Kidney capillary endothelial cell (primary cell): ENCODE results near the gene TMEM135.
"Not testable (repeated sequence)": the region's sequence is repeated elsewhere in the genome, so short reads cannot be mapped to it uniquely, and the experiment has no call there.

Source experiments
- DNase-seq: peaks from one replicate; pipeline ENCODE4 v3.0.0-alpha.2; 2018; ENCODE audit warnings: low spot score

The TMEM135 gene

DNA sequence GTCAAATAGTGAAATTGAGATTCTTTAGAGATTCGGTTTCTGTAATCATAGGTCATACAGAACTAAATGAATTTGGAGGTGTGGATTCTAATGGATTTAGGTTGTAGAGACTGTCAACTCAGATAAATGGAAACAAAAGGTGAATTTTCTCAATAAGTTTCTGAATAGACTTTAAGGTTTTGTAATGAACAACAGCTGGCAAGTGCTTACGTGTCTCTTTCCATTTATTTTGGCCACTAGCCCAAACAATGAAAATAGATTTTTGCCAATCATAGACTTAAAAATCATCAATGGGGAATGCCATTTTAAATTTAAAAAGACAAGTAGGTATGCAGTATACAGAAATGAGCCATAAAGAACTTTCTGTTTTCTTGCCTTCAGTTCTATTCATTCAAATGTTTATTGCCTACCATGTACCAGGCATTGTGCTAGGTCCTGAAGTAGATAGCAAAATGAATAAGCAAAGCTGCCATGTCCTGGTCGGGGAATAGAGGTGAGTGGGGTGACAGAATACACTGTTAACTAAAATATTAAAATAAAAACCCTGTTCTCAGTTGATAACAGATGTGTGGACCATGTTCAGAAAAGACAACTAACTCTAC is 16.9 kb upstream of the TMEM135 start:
- DNase-seq, result no peak

DNA sequence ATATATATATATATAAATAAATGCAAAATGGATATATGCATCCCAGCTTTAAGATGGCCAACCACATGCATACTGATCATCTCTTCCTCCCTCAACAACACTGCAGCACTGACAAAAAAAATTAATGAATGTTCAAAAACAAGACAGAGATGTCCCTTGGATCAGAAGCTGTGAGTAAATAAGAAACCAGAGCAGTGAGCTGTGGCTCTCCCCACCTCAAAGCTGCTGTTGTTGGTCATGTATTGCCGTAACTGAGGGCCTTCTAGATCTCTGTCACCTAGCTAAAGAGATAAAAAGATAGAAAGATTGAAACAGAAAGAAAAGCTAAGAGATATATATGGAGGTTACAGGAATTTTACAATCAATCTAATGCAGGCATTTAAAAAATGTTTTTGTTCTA is 15.5 kb upstream of the TMEM135 start:
- no peak for DNase-seq

DNA sequence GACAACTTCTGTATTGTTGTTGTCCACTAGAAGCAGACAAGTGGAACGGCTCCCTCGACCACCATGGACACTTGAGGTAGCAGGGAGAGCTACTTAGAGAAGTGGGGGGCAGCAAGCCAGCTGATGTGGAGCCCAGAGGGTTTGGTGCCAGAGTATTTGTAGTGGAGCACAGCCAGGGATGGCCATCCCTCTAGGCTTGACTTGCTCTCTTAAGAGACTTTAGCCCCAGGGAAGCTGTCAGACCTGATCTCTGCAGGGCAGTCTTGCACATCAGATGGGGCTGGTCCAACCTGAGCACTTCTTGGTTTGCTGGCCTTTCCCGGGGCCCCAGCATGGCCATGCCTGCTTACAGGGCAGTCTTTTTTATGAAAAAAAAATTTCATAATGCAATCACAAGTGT is 15.0 kb upstream of the TMEM135 start:
- DNase-seq, result no peak

DNA sequence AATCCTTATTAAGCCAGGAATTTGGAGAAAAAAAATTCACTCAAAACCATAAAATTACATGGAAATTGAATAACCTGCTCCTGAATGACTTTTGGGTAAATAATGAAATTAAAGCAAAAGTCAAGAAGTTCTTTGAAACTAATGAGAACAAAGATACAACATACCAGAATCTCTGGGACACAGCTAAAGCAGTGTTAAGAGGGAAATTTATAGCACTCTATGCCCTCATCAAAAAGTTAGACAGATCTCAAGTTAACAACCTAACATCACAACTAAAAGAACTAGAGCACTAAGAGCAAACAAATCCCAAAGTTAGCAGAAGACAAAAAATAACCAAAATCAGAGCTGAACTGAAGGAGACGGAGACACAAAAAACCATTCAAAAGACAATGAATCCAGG is 11.3 kb upstream of the TMEM135 start:
- DNase-seq, result not testable (repeated sequence)

DNA sequence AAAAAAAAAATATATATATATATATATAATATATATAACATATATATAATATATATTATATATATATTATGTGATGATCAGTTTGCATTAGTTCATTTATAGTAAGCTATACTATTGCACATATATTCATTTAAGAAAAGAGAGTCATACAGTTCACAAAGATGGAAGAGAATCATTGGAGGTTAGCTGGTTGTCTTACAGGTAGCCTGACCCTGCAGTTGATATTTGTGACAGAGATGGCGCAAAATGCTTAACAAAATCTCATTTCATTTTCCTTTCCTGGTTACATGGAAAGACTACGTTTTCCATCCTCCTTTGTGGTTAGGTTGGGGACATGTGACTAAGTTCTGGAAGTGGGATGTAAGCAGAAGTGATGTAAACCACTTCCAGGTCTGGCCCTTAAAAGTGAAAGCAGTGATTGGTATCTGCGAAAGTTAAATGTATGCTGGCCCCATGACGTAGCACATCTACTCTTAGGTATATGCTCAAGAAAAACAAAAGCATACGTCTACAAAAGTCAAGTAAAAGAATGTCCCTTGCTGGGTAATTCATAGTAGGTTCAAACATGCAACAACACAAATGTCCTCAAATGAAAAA is 7.2 kb upstream of the TMEM135 start:
- DNase-seq, result no peak

DNA sequence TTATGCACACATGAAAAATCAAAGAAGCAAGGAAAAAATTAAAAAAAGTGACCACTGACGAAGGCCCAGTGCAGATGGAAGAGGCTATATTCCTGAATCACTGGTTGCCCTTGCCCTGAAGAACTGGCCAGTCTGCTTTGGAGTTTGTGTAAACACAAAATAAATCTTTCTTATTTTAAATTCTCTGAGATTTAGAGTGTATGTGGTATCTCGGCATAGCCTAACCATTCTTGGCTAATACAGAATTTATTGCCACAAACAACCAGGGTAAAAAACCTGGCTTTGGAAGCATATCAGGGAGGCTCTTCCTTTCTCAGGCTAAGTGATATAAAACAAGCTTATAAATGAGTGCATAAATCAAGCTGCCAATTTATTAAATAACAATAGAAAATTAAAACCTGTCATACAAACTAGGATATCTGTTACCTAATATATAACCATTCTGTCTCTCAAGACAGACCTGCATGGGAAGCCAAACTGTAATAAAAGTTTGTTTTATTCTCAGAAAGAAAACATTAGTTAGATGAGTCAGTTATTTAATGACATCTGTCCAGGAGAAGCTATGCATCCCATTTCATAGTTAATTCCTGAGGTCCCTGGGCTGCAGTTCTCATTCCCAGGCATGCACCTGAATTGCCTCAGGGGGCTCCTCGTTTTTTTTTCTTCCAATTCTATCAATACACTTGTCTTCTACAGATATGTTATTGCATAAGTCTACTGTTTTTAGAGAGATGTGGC is 6.1 kb upstream of the TMEM135 start:
- DNase-seq, result no peak

DNA sequence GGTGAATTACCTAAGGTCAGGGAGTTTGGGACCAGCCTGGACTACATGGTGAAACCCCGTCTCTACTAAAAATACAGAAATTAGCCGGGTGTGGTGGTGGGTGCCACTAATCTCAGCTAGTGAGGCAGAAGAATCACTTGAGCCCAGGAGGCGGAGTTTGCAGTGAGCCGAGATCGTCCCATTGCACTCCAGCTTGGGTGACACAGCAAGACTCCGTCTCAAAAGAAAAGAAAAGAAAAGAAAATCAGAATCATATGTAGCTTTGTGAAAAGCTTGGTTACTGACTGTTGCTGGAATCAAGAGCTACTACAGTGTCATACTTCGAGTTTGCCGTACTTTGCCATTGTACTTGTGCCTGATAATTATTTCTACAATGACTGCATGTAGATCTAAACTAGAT is 4.2 kb upstream of the TMEM135 start:
- DNase-seq, result no peak

DNA sequence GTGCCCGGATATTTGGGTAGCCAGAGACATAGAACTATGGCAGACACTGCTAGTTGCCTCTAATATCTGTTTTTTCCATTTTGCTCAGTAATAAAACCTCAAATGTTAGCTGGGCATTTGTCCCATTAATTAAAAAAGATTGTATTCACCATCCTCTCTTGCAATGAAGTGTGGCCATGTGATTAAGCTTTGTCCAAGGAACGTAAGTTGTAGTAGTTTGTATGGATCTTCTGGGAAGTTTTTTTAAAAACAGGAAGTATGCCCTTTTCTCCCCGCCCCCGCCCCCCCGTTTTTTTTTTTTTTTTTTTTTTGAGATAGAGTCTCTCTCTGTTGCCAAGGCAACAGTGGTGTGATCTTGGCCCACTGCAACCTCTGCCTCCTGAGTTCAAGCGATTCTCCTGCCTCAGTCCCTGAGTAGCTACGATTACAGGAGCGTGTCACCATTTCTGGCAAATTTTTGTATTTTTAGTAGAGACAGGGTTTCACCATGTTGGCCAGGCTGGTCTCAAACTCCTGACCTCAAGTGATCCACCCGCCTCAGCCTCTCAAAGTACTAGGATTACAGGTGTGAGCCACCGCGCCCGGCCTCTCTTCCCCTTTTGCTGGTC is 1.7 kb upstream of the TMEM135 start:
- DNase-seq, result no peak

DNA sequence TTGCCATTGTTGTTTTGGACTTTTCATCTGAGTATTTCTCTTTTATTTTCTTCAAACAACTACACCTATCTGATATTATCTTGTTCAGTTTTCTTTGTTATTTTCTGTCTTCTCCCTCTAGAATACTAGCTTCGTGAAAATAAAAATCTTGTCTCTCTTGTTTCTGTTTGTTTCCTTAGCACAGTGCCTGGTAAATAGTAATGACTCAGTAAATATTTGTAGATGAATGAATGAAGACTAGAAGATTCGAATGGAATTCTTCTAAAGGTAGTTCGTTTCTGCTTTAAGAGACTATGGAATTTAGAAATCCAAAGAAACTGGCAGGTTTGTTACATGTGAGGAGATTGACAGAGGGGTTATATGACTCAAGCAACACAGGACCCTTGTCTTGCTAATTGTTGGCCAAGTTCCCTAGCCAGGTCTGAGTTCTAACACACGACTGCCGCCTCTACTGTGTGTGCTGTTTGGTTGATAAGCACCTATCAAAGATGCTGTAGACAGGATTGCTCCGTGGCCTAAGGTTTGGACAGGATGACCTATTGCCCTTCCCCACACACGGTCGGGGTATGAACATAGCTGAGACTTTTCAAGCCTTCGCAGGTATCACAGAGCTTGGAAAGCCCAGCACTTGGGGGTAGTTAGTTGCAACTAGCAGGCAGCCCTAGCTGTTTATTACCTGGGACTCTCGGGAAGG is 831 bp upstream of the TMEM135 start:
- DNase-seq, result no peak

DNA sequence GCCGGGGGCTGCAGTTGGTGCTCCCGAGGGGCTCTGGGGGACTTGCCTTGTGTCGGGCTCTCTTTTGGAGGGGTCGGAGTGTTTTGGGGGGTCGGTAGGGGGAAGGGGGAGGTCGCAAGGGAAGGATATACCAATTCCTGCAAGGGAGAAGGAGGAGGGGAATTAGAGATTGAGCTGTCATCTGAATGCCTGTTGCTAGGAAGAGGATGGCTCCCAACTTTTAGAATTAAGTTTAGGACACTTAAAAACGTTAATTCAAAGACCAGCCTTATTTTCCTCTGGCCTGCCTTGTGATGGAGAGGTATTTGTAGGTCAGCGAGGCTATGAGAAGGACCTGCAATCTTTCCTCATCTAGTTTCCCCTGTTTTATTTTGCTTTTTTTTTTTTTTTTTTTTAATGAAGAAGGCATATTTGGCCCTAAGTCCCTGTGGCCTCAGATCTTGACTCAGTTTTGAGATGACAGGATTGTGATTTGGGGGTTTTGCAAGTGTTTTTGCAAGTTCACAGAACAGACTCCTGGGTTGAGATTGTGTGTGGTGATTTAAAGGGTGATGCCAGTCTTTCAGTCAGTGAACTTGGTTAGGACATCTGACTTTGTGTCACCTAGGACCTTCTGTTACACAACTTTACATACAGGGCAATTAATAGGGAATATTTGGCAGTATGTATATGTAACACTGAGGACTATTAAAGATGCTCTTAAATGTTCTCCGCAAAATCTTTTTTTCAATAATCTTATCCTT is 672 bp downstream of the TMEM135 start:
- DNase-seq, result no peak

DNA sequence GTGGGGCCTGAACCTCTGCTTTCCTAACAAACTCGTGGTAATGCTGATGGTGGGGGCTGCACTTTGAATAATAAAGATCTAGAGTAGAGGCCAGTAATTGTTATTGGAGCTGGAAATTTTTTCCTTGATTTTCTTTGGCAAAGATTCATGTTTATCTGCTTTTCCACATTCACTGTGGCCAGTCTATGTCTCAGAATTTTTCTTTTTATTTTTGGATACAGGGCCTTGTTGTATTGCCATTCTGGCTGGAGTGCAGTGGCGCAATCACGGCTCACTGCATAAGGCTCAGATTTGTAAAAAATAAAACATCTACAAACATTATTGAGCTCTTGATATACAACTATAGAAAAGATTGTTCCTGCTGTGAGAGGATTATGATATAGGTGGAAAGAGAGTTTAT is 1.6 kb downstream of the TMEM135 start:
- no peak for DNase-seq

DNA sequence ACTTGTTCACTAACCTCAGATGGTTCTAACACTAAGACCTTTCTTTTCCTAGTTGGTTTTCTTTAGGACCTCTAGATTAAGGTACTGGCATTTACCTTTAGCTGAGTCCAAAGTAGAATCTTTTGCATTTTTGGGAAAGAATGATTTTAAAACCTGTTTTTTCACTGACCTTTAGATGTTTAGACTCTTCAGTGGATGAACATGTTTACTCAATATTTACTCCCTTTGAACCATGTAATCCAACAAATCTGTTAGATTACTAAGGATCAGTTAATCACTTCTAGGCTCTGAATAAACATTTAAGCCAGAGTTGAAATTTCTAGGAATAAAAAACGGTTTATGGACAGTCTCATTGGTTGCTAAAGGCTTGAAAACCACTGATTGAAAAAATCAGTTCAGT is 6.2 kb downstream of the TMEM135 start:
- DNase-seq, result no peak

DNA sequence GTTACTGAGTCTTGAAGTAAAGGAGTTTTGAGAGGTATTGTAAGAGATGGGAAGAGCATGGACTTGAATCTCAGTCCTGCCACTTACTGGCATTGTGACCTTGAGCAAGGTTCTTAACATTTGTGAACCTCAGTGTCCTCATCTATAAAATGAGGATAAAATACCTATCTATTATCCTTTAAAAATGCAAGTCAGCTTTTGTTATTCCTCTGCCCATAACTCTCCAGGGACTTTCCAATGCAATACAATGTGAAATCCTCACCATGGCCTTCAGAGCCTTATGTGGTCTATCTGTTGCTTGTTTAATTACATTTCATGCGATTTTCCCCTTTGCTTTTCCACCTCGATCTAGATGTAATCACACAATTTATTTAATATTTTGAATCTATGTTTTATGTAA is 9.1 kb downstream of the TMEM135 start:
- DNase-seq, result no peak

DNA sequence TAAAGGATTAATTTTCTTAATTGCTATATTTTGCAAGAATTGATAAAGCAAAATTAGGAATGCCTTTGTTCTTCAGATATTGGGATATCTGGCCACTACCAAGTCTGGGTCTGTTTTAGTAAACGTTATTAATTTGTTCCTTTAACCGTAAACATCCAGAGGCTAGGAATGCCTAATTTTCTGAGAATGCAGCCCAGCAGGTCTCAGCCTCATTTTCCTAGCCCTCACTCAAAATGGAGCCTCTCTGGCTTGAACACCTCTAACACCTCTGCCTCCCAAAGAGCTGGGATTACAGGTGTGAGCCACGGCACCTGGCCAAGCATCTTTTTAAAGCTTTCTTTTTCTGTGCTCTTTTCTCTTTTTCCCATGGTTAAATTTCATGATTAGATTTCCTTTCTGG is 18.4 kb downstream of the TMEM135 start:
- DNase-seq, result no peak

DNA sequence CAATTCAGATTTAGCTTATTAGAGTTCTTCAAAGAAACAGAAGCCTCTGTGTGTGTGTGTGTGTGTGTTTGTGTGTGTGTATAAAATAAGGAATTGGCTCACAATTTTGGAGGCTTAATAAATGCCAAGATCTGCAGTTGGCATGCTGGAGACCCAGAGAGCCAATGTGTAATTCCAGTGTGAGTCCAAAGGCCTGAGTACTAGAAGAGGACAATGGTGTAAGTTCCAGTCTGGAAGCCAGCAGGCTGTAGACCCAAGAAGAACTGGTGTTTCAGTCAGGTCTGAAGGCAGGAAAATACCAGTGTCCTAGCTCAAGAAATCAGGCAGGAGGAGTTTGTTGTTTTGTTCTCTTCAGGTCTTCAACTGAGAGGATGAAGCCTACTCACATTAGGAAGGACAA is 20.0 kb downstream of the TMEM135 start:
- DNase-seq, result no peak

DNA sequence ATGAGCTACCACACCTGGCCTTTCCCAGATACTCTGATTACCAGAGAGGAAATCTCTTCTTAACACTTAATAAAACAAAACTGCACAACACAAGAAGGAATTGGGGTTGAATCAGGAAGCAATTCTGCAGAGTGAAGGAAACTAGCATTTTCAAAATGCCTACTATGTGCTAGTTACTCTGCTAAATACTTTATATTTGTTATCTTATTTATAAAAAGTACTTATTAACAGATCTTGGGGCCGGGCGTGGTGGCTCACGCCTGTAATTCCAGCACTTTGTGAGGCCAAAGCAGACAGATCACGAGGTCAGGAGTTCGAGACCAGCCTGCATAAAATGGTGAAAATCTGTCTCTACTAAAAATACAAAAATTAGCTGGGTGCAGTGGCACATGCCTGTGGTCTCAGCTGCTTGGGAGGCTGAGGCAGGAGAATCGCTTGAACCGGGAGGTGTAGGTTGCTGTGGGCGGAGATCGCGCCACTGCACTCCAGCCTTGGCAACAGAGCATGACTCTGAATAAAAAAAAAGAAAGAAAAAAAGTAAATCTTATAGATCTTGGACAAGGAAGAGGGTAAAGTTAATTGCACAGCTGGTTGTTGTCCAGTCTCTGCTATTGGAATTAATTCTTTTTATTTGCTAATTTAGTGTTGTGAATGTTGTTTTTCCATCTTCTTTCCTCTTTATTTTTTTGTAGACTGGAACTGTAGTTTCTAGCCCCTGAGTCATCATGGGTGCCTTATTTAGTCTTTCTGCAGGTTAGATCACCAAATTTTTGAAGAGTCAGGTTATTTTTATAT is 22.1 kb downstream of the TMEM135 start:
- DNase-seq, result no peak

DNA sequence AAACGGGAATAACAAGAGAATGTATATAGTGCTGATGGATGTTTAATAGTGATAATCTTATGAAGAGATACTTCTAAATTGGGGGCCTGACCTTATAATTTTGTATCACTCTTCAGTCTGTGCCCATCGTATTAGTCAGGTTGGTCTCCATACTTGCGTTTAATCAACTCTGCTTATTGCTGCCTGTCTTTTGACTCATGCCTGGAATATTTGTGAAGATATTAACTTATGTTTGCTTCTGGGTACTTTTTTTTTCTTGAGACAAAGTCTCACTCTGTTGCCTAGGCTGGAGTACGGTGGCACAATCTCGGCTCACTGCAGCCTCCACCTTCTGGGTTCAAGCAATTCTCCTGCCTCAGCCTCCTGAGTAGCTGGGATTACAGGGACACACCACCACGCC is 24.0 kb downstream of the TMEM135 start:
- no peak for DNase-seq

DNA sequence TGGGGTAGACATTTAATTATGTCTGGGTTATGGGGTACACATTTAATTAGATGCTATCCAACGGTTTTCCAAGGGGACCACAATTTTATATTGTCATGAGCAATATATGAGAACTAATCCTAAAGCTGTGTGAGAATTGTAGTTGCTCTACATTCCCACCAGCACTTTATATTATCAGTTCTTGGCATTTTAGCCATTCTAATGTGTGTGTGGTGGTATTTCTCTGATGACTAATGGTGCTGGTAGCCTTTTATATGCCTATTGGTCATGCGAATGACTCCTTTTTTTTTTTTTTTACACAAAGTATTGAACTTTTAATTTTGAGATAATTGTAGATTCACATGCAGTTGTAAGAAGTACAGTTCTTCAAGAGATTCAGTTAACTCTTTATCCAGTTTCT is 26.2 kb downstream of the TMEM135 start:
- DNase-seq, result no peak

DNA sequence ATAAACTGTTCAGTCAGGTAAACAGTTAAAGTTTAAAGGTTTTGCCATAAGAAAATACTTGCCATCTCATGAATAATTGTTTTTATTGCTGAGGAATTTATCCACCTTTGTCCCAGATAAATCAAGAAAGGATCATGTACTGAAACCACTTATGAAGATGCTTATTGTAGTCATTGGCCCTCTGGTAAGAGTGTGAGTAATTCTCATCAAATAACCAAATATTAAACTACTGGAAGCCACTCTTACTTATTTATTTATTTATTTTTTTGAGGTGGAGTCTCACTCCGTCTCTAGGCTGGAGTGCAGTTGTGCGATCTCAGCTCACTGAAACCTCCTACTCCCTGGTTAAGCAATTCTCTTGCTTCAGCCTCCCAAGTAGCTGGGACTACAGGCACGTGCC is 35.1 kb downstream of the TMEM135 start:
- DNase-seq, result no peak

DNA sequence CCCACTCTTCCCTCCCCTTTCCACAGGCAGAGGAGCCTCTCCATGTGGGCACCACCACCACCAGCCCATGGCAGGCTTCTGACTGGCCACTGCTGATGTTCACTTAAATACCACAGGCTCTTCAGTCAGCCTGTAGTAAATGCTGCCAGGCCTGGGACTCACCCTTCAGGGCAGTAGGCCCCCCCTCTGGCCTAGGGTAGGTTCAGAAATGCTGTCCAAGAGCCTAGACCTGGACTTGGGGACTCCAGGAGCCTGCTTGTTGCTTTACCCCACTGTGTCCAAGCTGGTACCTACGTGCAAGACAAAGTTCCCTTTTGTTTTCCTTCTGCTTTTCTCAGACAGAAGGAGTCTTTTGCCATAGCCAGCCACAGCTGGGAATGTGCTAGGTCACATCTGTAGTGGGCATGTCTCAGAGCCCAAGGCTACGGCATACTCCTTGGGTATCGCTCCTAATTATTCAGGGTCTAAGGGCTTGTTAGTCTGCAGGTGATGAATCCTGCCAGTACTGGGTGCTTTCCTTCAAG is 38.6 kb downstream of the TMEM135 start:
- DNase-seq, result no peak

DNA sequence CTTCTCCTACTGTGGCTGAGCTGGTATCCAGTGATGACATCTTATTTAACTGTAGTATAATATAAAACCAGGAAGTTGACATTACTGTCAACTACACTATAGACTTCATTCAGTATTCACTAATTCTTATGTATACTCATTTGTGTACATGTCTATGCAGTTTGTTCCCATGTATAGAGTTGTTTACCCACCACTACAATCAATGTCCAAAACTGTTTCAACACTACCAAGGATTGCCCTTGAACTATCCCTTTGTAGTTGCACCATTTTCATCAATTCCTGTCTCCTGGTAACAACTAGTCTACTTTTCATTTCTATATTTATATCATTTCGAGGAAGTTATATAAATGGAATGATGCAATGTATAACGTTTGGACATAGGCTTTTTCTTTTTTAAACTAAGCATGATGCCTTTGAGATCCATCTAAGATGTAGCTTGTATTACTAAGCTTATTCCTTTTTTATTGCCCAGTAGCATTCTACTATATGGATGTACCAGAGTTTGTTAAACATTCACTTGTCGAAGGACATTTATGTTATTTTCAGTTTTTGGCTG is 39.2 kb downstream of the TMEM135 start:
- DNase-seq, result no peak
